Subcutaneous preadipocyte (primary cell): ENCODE results near the gene LDLRAD1. TPM values are rescaled to one million over a fixed set of nuclear protein-coding genes. Genes with fewer than 3 reads are reported as not detected.

Source experiments
- total RNA-seq: library from RNA; depleted of rRNA; stranded (reverse); fragments of >200 nt; gene quantifications from 2 replicates; pipeline ENCODE4 v1.2.3, GENCODE V29; 2012

LDLRAD1 gene, protein sequence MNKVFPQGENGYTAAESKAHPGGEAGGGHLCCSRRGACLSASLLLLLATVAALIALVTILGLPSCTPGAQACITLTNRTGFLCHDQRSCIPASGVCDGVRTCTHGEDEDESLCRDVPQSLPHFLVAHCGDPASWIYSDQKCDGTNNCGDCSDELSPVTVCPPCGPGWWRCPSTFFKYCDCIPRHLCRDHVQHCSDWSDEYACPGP
- total RNA-seq, result not detected in 2 replicates

GRCh38 chr1:54017979-54018378, at the start of gene LDLRAD1:
Gene LDLRAD1, minus strand, starts transcription at chr1:54018186. Its CDS starts 74 bp downstream, at chr1:54018112.

DNA sequence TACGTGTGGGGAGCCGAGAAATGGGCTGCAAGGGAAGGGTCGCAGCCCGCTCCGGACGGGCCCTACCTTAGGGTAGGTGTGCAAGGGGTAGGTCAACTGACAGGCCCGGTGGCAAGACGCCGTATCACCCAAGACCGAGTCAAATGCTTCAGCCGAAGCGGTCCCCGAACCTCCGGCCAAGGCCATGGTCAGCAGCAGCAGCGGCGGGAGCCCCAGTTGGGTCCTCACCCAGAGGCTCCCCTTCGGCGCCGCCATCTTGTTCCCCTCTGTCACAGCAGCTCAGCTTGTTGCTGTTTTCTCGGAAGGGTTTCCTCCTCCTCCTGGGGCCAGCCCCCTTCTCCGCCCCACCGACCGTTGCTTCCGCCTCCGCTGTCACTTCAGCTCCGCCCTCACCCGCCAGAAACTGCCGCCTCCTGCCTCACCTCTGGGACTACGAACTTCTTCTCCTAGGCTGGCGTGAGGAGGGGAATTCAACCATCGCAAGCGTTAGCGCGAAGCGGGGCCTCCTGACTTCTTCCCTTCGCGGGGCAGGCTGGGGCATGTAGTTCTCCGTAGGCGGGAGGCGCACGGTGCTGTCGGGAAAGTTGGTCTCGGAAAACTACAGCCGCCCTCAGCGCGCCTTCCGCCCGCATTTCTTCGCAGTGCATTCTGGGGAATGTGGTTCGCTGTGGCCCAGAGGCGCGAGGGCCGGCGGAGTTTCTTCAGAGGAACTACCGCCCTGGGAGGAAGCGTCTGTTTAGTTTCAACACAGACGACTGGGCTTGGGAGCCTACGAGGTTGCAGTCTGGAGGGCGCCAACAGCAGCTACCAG, 35.2 kb upstream of the LDLRAD1 start, which contains the start of the genes TCEANC2 and TMEM59:
TCEANC2 (plus strand) TSS at position 675 of the 811 bp plus-strand sequence. CDS start 815 bp downstream, outside the sequence.
TMEM59 (minus strand) TSS at position 271 of the 811 bp plus-strand sequence; CDS start at position 255, 16 bp downstream.

Other genes with a start within 250 kb of the LDLRAD1 start
- 32.0 and 46.1 TPM in 2 replicates for gene NDC1, start 179.9 kb downstream of the LDLRAD1 start, total RNA-seq
- gene YIPF1, start 128.4 kb downstream of the LDLRAD1 start, total RNA-seq, result 16.0 and 17.6 TPM in 2 replicates
- gene DIO1, start 124.0 kb downstream of the LDLRAD1 start, total RNA-seq, result not detected in 2 replicates
- 25.4 and 27.9 TPM in 2 replicates for gene IFT25, start 72.5 kb downstream of the LDLRAD1 start, total RNA-seq
- 29.3 and 30.9 TPM in 2 replicates for gene LRRC42, start 71.8 kb downstream of the LDLRAD1 start, total RNA-seq
- 116 and 150 TPM in 2 replicates for gene TMEM59, start 35.0 kb upstream of the LDLRAD1 start, total RNA-seq
- 2.2 and 5.1 TPM in 2 replicates for gene TCEANC2, start 35.4 kb upstream of the LDLRAD1 start, total RNA-seq
- not detected in 2 replicates for gene CDCP2, start 134.8 kb upstream of the LDLRAD1 start, total RNA-seq
- 7.6 and 8.5 TPM in 2 replicates for gene CYB5RL, start 181.8 kb upstream of the LDLRAD1 start, total RNA-seq
- gene MRPL37, start 182.0 kb upstream of the LDLRAD1 start, total RNA-seq, result 102 and 119 TPM in 2 replicates